H1 (cell line): ENCODE results near the gene NEDD4L. TPM values are rescaled to one million over a fixed set of nuclear protein-coding genes. Genes with fewer than 3 reads are reported as not detected.

ENCODE experiments used
- CTCF ChIA-PET: fragments of 300-600 bp; sonication (Branson Sonifier 250); formaldehyde crosslinking; loops from one replicate; lab custom pipeline; 2021; ENCODE audit not compliant: partially characterized antibody; lab: Charles Lee
- POLR2A ChIA-PET: fragments of 300-600 bp; sonication (Branson Sonifier 250); formaldehyde crosslinking; loops from one replicate; lab custom pipeline; 2021; ENCODE audit warnings: inconsistent platforms; ENCODE audit not compliant: partially characterized antibody; lab: Charles Lee
- DNase-seq, 2 experiments: peaks; one replicate each; pipeline versions ENCODE4 v3.0.0 to v3.0.0-alpha.2; 2010 to 2022; ENCODE audit warnings: low spot score in 2 of 2, low read depth in 1 of 2, mixed read lengths in 1 of 2
- FAIRE-seq: peaks from 2 replicates; lab custom pipeline; 2011; peaks lifted over from hg19 to GRCh38; lab: Jason Lieb, UNC
- H2AFZ ChIP-seq: 2 replicates; pipeline ENCODE4 v1.8.1; 2012; ENCODE audit warnings: low read length, inconsistent platforms
- H2AK5ac ChIP-seq: 2 replicates; pipeline ENCODE4 v1.6.1; 2013; ENCODE audit warnings: low read depth, low read length
- H2BK120ac ChIP-seq: replicated peaks from 2 replicates; pipeline ENCODE3; 2013; ENCODE audit warnings: low read depth, low read length, inconsistent platforms
- H2BK12ac ChIP-seq: 2 replicates; pipeline ENCODE4 v1.6.1; 2013; ENCODE audit warnings: low read depth, low read length
- H2BK15ac ChIP-seq: 2 replicates; pipeline ENCODE4 v1.6.1; 2013; ENCODE audit warnings: low read length
- H2BK20ac ChIP-seq: 2 replicates; pipeline ENCODE4 v1.6.1; 2013; ENCODE audit warnings: low read length
- H2BK5ac ChIP-seq: 2 replicates; pipeline ENCODE4 v1.6.1; 2013; ENCODE audit warnings: low read depth, low read length
- H3K14ac ChIP-seq: 2 replicates; pipeline ENCODE4 v1.6.1; 2013; ENCODE audit warnings: inconsistent platforms; ENCODE audit not compliant: insufficient read length
- H3K18ac ChIP-seq: 2 replicates; pipeline ENCODE4 v1.6.1; 2013; ENCODE audit warnings: low read length; ENCODE audit errors: extremely low read depth
- H3K23ac ChIP-seq: 2 replicates; pipeline ENCODE4 v1.6.1; 2013; ENCODE audit warnings: inconsistent platforms; ENCODE audit not compliant: insufficient read length
- H3K23me2 ChIP-seq: 2 replicates; pipeline ENCODE4 v1.6.1; 2013; ENCODE audit warnings: low read depth, low read length
- H3K27ac ChIP-seq: 2 replicates; pipeline ENCODE4 v1.6.1; 2011; ENCODE audit warnings: low read depth, low read length, inconsistent platforms
- H3K27me3 ChIP-seq, 4 experiments: replicated peaks in 1 of 4; 1 replicate in 1 of 4; 2 replicates in 3 of 4; pipeline versions ENCODE4 v1.6.1 to v1.8.1; 2011 to 2013; ENCODE audit warnings: low read length in 3 of 4, mild to moderate bottlenecking in 3 of 4, inconsistent platforms in 2 of 4, mixed read lengths in 2 of 4, moderate library complexity in 1 of 4; ENCODE audit not compliant: control insufficient read depth in 3 of 4, insufficient read depth in 3 of 4; ENCODE audit errors: extremely low read depth in 1 of 4
- H3K36me3 ChIP-seq, 4 experiments: 2 replicates each; pipeline versions ENCODE4 v1.6.1 to v1.8.1; 2011 to 2013; ENCODE audit warnings: mild to moderate bottlenecking in 4 of 4, low read length in 3 of 4, moderate library complexity in 2 of 4, control low read depth in 1 of 4, inconsistent platforms in 1 of 4; ENCODE audit not compliant: insufficient read depth in 4 of 4, control insufficient read depth in 2 of 4
- H3K4ac ChIP-seq: replicated peaks from 2 replicates; pipeline ENCODE3; 2013; ENCODE audit warnings: low read length, low read depth, mixed read lengths, inconsistent platforms; ENCODE audit not compliant: insufficient read length
- H3K4me1 ChIP-seq, 4 experiments: replicated peaks in 1 of 4; 1 replicate in 1 of 4; 2 replicates in 3 of 4; pipeline versions ENCODE4 v1.6.1 to v1.8.1; 2011 to 2013; ENCODE audit warnings: low read length in 3 of 4, inconsistent platforms in 2 of 4, mixed read lengths in 1 of 4; ENCODE audit not compliant: insufficient read depth in 4 of 4, control insufficient read depth in 3 of 4
- H3K4me2 ChIP-seq, 2 experiments: 2 replicates each; pipeline versions ENCODE4 v1.6.1 to v1.8.1; 2011 to 2013; ENCODE audit warnings: low read depth in 2 of 2, low read length in 2 of 2, control low read depth in 1 of 2, inconsistent platforms in 1 of 2, mild to moderate bottlenecking in 1 of 2; ENCODE audit not compliant: insufficient read depth in 1 of 2
- H3K4me3 ChIP-seq, 4 experiments: fragments of 200-600, 300-600 bp in 1 of 4; sonication (generic), shearing (Covaris generic), sonication (Bioruptor Twin) in 1 of 4; 2 replicates each; pipeline versions ENCODE4 v1.5.1 to v1.8.1; 2011 to 2016; ENCODE audit warnings: low read length in 4 of 4, low read depth in 3 of 4, control low read depth in 2 of 4, inconsistent platforms in 2 of 4, mild to moderate bottlenecking in 2 of 4, mixed read lengths in 1 of 4, moderate library complexity in 1 of 4; ENCODE audit not compliant: insufficient read depth in 2 of 4; ENCODE audit errors: extremely low read depth in 1 of 4
- H3K56ac ChIP-seq: replicated peaks from 2 replicates; pipeline ENCODE3; 2013; ENCODE audit warnings: low read depth, mild to moderate bottlenecking, mixed read lengths, low read length, inconsistent platforms; ENCODE audit not compliant: insufficient read length
- H3K79me1 ChIP-seq: 2 replicates; pipeline ENCODE4 v1.6.1; 2013; ENCODE audit warnings: low read depth, low read length, control low read depth
- H3K79me2 ChIP-seq, 2 experiments: 2 replicates each; pipeline versions ENCODE4 v1.6.1 to v1.8.1; 2012 to 2013; ENCODE audit warnings: low read length in 2 of 2, mild to moderate bottlenecking in 2 of 2, inconsistent platforms in 1 of 2; ENCODE audit not compliant: insufficient read depth in 2 of 2, control insufficient read depth in 1 of 2
- H3K9ac ChIP-seq, 4 experiments: replicated peaks in 1 of 4; 1 replicate in 1 of 4; 2 replicates in 3 of 4; pipeline versions ENCODE4 v1.6.1 to v1.8.1; 2011 to 2013; ENCODE audit warnings: low read depth in 3 of 4, low read length in 3 of 4, control low read depth in 2 of 4, mild to moderate bottlenecking in 2 of 4, moderate library complexity in 2 of 4, inconsistent platforms in 1 of 4; ENCODE audit errors: extremely low read depth in 1 of 4
- H3K9me3 ChIP-seq, 2 experiments: 2 replicates each; pipeline versions ENCODE4 v1.6.1 to v1.8.1; 2012 to 2013; ENCODE audit warnings: mild to moderate bottlenecking in 2 of 2, moderate library complexity in 2 of 2, control low read depth in 1 of 2, inconsistent platforms in 1 of 2, low read depth in 1 of 2, low read length in 1 of 2, mixed read lengths in 1 of 2; ENCODE audit not compliant: insufficient read depth in 2 of 2
- H4K20me1 ChIP-seq, 2 experiments: replicated peaks in 1 of 2; 2 replicates each; pipeline versions ENCODE3 to v1.8.1; 2011 to 2013; ENCODE audit warnings: inconsistent platforms in 2 of 2, low read length in 2 of 2, mild to moderate bottlenecking in 1 of 2; ENCODE audit not compliant: insufficient read depth in 2 of 2, control insufficient read depth in 1 of 2
- H4K5ac ChIP-seq: 2 replicates; pipeline ENCODE4 v1.6.1; 2013; ENCODE audit warnings: low read length, low read depth, mixed read lengths, inconsistent platforms; ENCODE audit not compliant: insufficient read length
- H4K8ac ChIP-seq: 2 replicates; pipeline ENCODE4 v1.8.0; 2013; ENCODE audit warnings: mild to moderate bottlenecking, moderate library complexity, low read length, inconsistent platforms; ENCODE audit not compliant: insufficient read depth; ENCODE audit errors: extremely low read depth
- H4K91ac ChIP-seq: replicated peaks from 2 replicates; pipeline ENCODE3; 2013; ENCODE audit warnings: low read length, mixed read lengths, inconsistent platforms; ENCODE audit not compliant: insufficient read length
- CHD1 ChIP-seq: IDR thresholded peaks from 2 replicates; pipeline ENCODE4 v1.6.1; 2012; ENCODE audit warnings: low read depth, low read length, improper control_type of control experiment
- CHD2 ChIP-seq: IDR thresholded peaks from 2 replicates; pipeline ENCODE4 v1.6.1; 2012; ENCODE audit warnings: low read length, improper control_type of control experiment
- FOSL1 ChIP-seq: IDR thresholded peaks from 2 replicates; pipeline ENCODE4 v1.6.1; 2011; ENCODE audit warnings: mild to moderate bottlenecking, low read depth, low read length, moderate library complexity; ENCODE audit not compliant: insufficient read depth
- GTF2F1 ChIP-seq: IDR thresholded peaks from 2 replicates; pipeline ENCODE4 v1.6.1; 2012; ENCODE audit warnings: low read depth, low read length, improper control_type of control experiment, borderline replicate concordance
- SAP30 ChIP-seq: fragments of 300-600 bp; sonication (generic); IDR thresholded peaks from 2 replicates; pipeline ENCODE4 v1.7.1; 2012; ENCODE audit warnings: low read length, moderate library complexity, mild to moderate bottlenecking, inconsistent platforms; ENCODE audit not compliant: insufficient read depth, insufficient replicate concordance
- SP4 ChIP-seq: IDR thresholded peaks from 2 replicates; pipeline ENCODE4 v1.6.1; 2012; ENCODE audit warnings: low read length, inconsistent platforms
- TCF12 ChIP-seq: IDR thresholded peaks from 2 replicates; pipeline ENCODE4 v1.6.1; 2011; ENCODE audit warnings: low read depth, mild to moderate bottlenecking, low read length
- TEAD4 ChIP-seq: IDR thresholded peaks from 2 replicates; pipeline ENCODE4 v1.6.1; 2012; ENCODE audit warnings: low read depth, low read length, inconsistent platforms, mixed read lengths
- WGBS, 2 experiments: shearing (Covaris generic) in 1 of 2; methylation state at CpG; one replicate each; pipeline versions ENCODE4 v1.1.6 to v1.1.7; 2013 to 2015; ENCODE audit warnings: low lambda C conversion rate in 2 of 2, mixed read lengths in 2 of 2, inconsistent platforms in 1 of 2, low coverage in 1 of 2, missing lambda C conversion rate in 1 of 2; ENCODE audit not compliant: insufficient replicate concordance in 2 of 2, insufficient coverage in 1 of 2, insufficient read length in 1 of 2; ENCODE audit errors: extremely low coverage in 1 of 2, missing lambda C conversion rate in 1 of 2; 5-methylcytosine and 5-hydroxymethylcytosine counted together
- polyA plus RNA-seq, 7 experiments: library from polyadenylated mRNA; depleted of rRNA in 3 of 7; stranded (reverse) in 5 of 7; unstranded in 2 of 7; fragments of >200 nt in 5 of 7; fragments of 200-250 nt in 2 of 7; gene quantifications; 1 replicate in 5 of 7; 2 replicates in 1 of 7; 4 replicates in 1 of 7; pipeline versions ENCODE4 v1.2.1 to v1.2.3, GENCODE V29; 2011 to 2013; ENCODE audit warnings: missing spikeins in 2 of 7, mixed read lengths in 2 of 7
- total RNA-seq: library from RNA; stranded (reverse); fragmentation: NEBNext Ultra II Directional; extraction: Animal tissue kit (Norgen Biotek cat#: 25700); gene quantifications from 2 replicates; pipeline ENCODE4 v1.2.1, GENCODE V29; 2021
- TF ChIP-seq, protein P1 (sequence below): IDR thresholded peaks from 2 replicates; pipeline ENCODE4 v1.6.1; 2012; ENCODE audit warnings: inconsistent platforms
- TF ChIP-seq, protein P2 (sequence below), 3 experiments: IDR thresholded peaks; 1 replicate in 2 of 3; 2 replicates in 1 of 3; pipeline versions ENCODE4 v1.5.1 to v1.6.1; 2011; ENCODE audit warnings: low read length in 3 of 3, mild to moderate bottlenecking in 3 of 3, inconsistent platforms in 2 of 3, low read depth in 1 of 3, moderate library complexity in 1 of 3; ENCODE audit not compliant: insufficient read depth in 1 of 3; ENCODE audit errors: control extremely low read depth in 1 of 3

Gene NEDD4L
- total and polyA plus RNA-seq, 2 of the 8 experiments (the other 6 are each of a cell fraction or from before 2014, with no cell fraction given) = 37.3 to 69.8 TPM

DNA sequence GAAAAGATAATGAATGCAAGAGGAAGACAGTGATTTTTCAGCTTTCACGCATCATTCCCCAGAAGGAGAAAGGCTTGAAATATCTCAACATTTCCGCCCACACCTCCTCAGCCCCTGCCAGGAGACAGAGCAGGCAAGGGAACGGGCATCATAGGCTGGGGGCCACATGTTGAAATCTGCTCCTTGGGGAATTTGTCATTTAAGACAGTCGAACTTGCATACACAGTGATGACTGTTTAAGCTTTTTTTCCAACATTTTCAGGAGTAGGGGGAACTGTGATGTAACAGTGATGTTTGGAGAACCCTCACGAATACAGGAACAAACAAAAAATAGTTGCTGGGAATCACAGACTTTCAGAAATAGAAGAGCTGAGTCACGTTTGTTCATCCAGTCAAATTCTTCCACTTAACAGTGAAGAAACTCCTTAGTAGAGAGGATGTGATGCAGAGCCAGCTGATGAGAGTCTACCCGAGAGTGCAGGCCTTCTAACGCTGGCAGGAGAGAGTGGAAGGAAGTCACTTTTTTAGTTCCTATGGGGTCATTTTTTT lies 318.1 kb downstream of the NEDD4L start:
- Histone ChIP-seq H4K20me1 (no peaks in the 10 kb centered on the region), H2BK15ac (no peak overlapping the region), H2BK5ac (no peak overlapping the region), H3K56ac (no peak overlapping the region), H3K4me3 (no peak overlapping the region), H3K14ac (no peak overlapping the region), H4K91ac (no peak overlapping the region), H3K36me3 (peaks cover 9 to 24% (median 14%) of the 10 kb centered on the region in 4 experiments; a peak in 7 of 8 replicates), H3K27me3 (no peaks in the 10 kb centered on the region), H2AK5ac (no peak overlapping the region), H3K9ac (no peak overlapping the region), H2AFZ (no peak overlapping the region), H3K79me1 (no peaks in the 10 kb centered on the region), H3K27ac (no peak overlapping the region), H3K4me1 (peaks cover 0 to 8% (median 0%) of the 10 kb centered on the region in 4 experiments; a peak in 1 of 7 replicates), H3K4ac (no peak overlapping the region), H4K8ac (no peak overlapping the region), H3K18ac (no peak overlapping the region), H2BK20ac (no peak overlapping the region), H3K9me3 (no peaks in the 10 kb centered on the region), H2BK120ac (no peak overlapping the region), H4K5ac (no peak overlapping the region), H3K4me2 (no peak overlapping the region), H3K79me2 (no peaks in the 10 kb centered on the region), H2BK12ac (no peak overlapping the region), H3K23ac (no peak overlapping the region), H3K23me2 (no peaks in the 10 kb centered on the region)
- DNase-seq = no peak
- CTCF ChIA-PET = interaction anchor here (0.7 to 1.6 kb wide), 5 partner anchors 15 to 402 kb away, joined by 3 to 4 read pairs (median 4); no protein-coding TSS in a partner anchor
- POLR2A ChIA-PET = interaction anchor here (0.6 to 0.7 kb wide), 2 partner anchors 15 to 30 kb away, joined by 3 read pairs; no protein-coding TSS in a partner anchor
- no peak for FAIRE-seq
- 86% methylated on average over 8 of the region's 8 CpGs; no CpG with 5 or more reads in 1 of the 2 experiments for WGBS, 2 experiments
- TF ChIP-seq CHD1 (no peak), TCF12 (no peak), SAP30 (no peak), FOSL1 (no peak), CHD2 (no peak), SP4 (no peak), TEAD4 (no peak), GTF2F1 (no peak)
- TF ChIP-seq, protein P1, sequence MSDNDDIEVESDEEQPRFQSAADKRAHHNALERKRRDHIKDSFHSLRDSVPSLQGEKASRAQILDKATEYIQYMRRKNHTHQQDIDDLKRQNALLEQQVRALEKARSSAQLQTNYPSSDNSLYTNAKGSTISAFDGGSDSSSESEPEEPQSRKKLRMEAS = no peak
- TF ChIP-seq, protein P2, sequence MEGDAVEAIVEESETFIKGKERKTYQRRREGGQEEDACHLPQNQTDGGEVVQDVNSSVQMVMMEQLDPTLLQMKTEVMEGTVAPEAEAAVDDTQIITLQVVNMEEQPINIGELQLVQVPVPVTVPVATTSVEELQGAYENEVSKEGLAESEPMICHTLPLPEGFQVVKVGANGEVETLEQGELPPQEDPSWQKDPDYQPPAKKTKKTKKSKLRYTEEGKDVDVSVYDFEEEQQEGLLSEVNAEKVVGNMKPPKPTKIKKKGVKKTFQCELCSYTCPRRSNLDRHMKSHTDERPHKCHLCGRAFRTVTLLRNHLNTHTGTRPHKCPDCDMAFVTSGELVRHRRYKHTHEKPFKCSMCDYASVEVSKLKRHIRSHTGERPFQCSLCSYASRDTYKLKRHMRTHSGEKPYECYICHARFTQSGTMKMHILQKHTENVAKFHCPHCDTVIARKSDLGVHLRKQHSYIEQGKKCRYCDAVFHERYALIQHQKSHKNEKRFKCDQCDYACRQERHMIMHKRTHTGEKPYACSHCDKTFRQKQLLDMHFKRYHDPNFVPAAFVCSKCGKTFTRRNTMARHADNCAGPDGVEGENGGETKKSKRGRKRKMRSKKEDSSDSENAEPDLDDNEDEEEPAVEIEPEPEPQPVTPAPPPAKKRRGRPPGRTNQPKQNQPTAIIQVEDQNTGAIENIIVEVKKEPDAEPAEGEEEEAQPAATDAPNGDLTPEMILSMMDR (IDR thresholded peaks at IDR 0.05; ENCODE audit: control extremely low read depth in 1 of 3, insufficient read depth in 1 of 3, low read depth in 1 of 3, low read length in 3 of 3) = no peak
